Activated CD4-positive, alpha-beta T cell treated with anti-CD3 and anti-CD28 coated beads, Interleukin-2, amount 50 U/mL, for 1 hour (primary cell): ENCODE measurements around the gene BPIFA1.

ENCODE experiments used
- DNase-seq: peaks from one replicate; pipeline ENCODE4 v3.0.0-alpha.2; 2020

BPIFA1 gene

GRCh38 chr20:33235696-33236095 lies at the start of gene BPIFA1:
BPIFA1 (plus strand) TSS chr20:33235996; CDS start chr20:33237712, 1,716 bp downstream.
- no peak for DNase-seq

- DNase-seq: no peak
Observed at GRCh38 chr20:33187491-33187890, 48.3 kb upstream of the BPIFA1 start.

- no peak for DNase-seq
Observed at GRCh38 chr20:33188421-33188820, 47.4 kb upstream of the BPIFA1 start.

GRCh38 chr20:33191484-33191883 lies 44.3 kb upstream of the BPIFA1 start:
- no peak for DNase-seq

GRCh38 chr20:33191955-33192354 lies 43.8 kb upstream of the BPIFA1 start:
- DNase-seq: no peak

- DNase-seq: no peak
Observed at GRCh38 chr20:33192912-33193501, 42.8 kb upstream of the BPIFA1 start.

GRCh38 chr20:33199026-33199425 lies 36.8 kb upstream of the BPIFA1 start:
- no peak for DNase-seq

GRCh38 chr20:33202451-33202850 lies 33.3 kb upstream of the BPIFA1 start:
- DNase-seq: no peak

- no peak for DNase-seq
Observed at GRCh38 chr20:33203444-33203843, 32.4 kb upstream of the BPIFA1 start.

GRCh38 chr20:33209789-33210188 lies 26.0 kb upstream of the BPIFA1 start:
- DNase-seq: peak; percentile 31

GRCh38 chr20:33210371-33210770 lies 25.4 kb upstream of the BPIFA1 start:
- no peak for DNase-seq

GRCh38 chr20:33211817-33212424 lies 23.9 kb upstream of the BPIFA1 start:
- DNase-seq: peak; percentile 11

- no peak for DNase-seq
Observed at GRCh38 chr20:33217052-33217451, 18.7 kb upstream of the BPIFA1 start, which contains the start of gene BPIFA3. BPIFA3 (plus strand) TSS chr20:33217352; CDS start chr20:33217537, 185 bp downstream.

GRCh38 chr20:33224399-33224798 lies 11.4 kb upstream of the BPIFA1 start:
- DNase-seq: no peak

- DNase-seq: no peak
Observed at GRCh38 chr20:33229843-33230242, 6.0 kb upstream of the BPIFA1 start.

GRCh38 chr20:33231237-33231636 lies 4.6 kb upstream of the BPIFA1 start:
- DNase-seq: no peak

GRCh38 chr20:33232486-33233072 lies 3.2 kb upstream of the BPIFA1 start:
- DNase-seq: no peak

- no peak for DNase-seq
Observed at GRCh38 chr20:33233129-33233774, 2.5 kb upstream of the BPIFA1 start.

- no peak for DNase-seq
Observed at GRCh38 chr20:33234050-33234449, 1.7 kb upstream of the BPIFA1 start.

GRCh38 chr20:33236351-33236750 lies 555 bp downstream of the BPIFA1 start:
- DNase-seq: no peak

GRCh38 chr20:33237989-33238388 lies 2.2 kb downstream of the BPIFA1 start:
- no peak for DNase-seq

GRCh38 chr20:33239418-33239817 lies 3.6 kb downstream of the BPIFA1 start:
- DNase-seq: no peak

GRCh38 chr20:33239979-33240736 lies 4.4 kb downstream of the BPIFA1 start:
- no peak for DNase-seq
